ENCODE measurements around the gene FGD5.

FGD5 gene

DNA sequence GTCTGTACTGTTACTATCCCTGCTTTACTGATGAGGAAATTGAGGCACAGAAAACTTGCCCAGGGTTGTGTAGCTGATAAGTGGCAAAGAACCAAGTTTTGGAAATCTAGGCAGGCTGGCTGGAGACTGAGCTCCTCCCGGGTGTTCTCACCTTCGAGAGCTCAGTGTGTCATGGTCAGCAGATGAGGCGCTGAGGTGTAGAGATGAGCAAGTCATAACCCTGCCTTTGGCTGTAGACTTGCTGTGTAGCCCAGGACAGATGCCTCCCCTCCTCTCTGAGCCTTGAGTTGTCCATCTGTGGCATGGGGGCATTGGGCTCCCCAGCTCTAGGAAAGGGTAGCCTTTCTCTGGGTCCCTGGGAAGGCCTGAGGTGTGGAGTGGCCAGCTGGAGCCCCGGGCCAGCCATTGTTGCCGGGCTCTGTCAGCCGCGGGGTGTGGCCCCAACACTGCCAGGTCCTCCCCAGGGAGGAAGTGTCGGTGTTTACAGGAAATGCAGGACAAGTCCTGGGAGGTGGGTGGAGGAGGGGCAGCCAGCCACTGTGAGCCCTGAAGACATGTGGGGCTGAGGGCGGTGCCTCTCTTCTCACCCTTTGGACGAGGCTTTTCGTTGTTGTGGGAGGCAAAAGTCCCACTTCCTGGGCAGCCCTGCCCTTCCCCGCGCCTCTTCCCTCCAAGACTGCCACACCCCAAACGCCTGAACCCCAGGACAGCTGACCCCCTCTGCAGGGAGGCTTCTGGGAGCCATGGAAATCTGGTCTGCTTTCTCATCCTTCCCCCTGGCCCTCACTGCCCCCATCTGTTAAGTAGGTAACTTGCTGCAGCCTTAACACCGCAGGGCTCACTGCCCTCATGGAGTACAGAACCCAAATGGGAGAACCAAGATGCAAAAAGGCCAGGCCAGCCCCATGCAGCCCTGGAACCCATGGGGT lies 29.1 kb downstream of the FGD5 start:
- no peak for DNase-seq

DNA sequence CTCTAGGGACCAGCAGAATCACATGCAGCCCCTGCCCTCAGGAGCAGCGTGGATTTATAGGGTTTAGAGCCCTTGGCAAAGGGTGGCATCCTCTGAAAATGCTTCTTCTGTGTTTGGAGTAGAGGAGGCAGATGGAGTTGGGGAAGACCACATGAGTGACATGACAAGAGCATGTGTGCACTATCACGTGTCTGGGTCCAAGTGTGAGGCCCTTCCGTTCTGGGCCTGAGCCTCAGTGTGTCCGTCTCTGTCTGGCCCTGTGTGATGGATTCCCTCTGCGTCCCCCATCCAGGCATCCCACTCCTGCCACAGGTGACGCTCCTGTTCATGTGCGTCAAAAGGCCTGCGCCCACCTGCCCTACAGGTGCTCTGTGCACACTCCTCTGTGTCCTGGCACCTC lies 30.1 kb downstream of the FGD5 start:
- DNase-seq, result no peak

DNA sequence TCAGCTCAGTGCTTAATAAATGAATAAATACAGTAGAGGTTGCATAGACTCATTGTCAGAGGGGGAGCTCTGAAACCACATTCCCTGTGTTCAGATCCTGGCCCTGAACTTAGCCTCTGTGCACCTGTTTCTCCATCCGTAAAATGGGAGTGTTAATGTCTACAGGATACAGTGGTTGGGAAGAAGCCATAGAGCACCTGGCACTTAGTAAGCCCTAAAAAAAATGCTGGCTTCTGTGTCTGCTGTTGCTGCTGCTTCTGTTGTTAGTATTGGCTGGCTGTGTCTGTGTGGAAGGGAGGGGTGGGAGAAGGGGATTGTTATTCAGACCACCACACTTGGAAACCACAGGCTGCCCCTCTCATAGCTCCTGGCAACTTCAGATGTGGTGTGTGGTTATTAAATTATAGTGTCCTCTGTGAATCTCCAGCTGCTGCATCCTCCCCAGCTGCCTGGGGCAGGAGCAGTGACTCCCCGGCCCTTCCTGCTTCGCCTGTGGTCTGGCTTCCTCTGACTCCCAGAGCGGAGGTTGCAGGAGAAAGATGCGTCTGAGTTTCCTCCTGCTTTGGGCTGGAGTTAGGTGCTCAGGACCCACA lies 31.0 kb downstream of the FGD5 start:
- no peak for DNase-seq

DNA sequence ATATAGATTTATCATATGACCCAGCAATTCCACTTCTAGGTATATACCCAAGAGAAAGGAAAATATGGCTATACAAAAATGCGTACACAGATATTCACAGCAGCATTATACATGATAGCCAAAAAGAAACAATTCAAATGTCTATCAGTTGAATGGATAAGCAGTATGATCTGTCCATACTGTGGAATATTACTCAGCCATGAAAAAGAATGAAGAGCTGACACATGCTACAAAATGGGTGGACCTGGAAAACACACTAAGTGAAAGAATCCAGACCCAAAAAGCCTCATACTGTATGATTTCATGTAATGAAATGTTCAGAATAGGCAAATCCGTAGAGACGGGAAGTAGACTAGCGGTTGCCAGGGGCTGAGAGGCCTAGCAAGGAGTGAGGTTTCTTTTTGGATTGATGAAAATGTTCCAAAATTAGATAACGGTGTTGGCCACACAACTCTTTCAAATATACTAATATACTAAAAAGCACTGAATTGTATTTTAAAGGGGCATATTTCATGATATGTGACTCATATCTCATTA lies 33.4 kb downstream of the FGD5 start:
- DNase-seq, result no peak

DNA sequence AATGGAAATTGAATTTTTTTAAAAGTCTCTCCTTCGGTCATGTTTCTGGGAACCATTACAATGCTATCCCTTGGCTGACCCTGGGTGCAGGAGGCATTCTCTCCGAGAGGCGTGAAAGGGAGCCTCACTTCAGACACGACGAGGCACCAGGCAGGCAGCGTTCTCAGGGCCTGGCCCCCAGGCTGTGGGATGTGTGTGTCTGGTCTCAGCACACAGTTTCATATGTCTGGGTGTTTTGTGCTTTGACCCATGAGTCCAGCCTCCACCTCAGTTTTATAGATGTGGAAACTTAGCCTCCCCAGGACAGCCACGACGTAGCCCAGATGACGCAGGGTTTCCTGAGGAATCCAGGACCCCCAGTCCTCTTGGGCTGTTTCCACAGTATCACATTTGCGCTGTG lies 34.0 kb downstream of the FGD5 start:
- DNase-seq, result no peak

DNA sequence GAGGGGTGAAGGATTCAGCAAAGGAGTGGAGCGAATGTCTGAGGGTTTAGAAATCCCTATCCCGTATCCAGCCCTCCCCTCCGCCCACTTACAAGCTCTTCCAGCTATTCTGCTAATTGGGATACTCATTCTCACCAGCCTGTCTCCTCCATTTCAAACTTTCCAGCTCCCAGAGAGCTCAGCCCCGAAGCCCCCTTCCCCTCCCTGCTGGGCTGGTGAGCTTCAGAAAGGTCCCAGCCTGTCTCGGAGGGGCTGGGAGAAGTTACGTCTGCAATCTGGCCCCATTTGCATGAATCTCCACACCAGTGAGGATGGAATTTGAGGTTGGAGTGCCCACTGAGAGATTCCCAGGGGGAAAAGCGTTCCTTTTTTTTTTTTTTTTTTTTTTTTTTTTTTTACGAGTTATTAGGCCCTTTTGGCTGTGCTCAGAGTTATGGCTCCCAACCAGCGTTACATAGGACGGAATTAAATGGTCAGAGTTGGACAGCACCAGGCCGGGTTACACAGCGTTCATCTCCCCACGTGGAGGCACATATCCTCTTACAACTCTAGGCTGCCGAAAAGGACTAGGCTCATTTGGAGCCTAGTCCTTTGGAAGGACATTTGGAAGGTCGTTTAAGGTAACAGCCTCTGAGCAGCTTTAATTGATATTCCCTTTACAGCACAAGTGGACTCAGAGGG lies 34.6 kb downstream of the FGD5 start:
- DNase-seq, result no peak

DNA sequence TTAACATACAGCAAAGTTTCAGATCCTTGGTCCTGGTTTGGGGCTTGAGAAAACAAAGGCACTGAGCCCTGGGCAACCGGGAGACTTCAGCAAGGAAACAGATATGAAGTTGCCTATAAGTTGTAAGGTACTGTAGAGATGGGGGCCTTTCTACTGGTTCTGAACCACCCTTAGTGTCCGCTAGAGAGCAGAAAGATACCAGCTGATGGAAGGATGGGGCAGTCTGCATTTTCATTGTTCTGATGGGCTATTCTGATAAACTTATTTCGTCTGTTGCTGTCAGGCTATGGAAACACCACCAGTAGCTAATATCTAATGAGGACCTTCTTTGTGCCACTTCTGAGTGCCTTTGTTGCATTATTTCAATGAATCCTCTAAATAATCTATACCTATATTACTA lies 38.7 kb downstream of the FGD5 start:
- no peak for DNase-seq

DNA sequence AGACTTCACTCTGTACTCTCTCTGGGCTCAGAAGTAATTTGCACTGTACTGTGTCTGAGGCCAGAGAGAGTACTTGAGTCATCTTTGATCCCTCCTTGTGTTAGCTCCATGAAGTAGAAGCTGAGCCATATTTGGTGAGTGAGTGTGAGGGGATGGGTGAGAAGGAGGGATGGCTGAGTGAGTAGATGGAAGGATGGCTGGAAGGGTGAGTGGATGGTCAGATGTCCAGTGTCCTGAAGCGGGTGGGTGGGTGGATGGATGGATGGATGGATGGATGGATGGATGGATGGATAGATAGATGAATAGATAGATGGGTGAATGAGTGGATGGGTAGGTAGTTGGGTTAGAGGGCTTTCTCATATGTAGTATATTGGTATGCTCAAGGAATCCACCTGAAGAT lies 39.3 kb downstream of the FGD5 start:
- no peak for DNase-seq

DNA sequence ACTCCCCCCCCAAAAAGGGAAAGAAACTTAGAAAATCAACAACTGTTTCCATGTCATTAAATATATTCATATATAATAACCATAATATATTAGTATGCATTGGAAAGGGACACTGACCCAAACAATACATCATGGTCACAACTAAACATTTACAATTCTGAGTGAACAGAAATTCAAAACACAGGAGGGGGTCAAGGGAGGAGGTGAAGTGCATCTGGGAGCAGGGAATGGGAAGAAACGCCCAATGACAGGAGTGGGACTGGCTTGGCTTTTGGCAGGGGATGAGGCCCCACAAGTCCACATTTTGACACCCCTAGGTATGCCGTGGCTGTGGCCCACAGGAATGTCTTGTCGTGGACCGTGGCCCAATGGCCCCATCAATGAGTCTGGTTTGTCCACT lies 41.1 kb downstream of the FGD5 start:
- no peak for DNase-seq

DNA sequence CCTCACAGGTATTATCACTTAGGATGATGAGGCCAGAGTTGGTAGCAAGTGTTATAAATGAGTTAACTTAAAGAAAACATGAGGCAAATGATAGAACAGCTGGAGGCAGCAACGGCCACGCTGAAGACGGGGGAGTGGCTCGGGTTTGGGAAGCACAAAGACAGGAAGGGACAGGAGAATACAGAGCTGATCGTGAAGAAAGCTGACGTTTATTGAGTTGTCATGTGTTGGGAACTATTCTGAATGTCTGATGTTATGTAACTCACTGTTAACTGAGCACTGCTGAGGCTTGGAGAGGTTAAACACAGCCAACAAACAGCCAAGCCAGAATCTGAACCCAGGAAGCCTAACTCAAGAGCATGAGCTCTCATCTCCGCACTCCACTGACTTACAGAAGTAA lies 42.3 kb downstream of the FGD5 start:
- DNase-seq, result no peak

DNA sequence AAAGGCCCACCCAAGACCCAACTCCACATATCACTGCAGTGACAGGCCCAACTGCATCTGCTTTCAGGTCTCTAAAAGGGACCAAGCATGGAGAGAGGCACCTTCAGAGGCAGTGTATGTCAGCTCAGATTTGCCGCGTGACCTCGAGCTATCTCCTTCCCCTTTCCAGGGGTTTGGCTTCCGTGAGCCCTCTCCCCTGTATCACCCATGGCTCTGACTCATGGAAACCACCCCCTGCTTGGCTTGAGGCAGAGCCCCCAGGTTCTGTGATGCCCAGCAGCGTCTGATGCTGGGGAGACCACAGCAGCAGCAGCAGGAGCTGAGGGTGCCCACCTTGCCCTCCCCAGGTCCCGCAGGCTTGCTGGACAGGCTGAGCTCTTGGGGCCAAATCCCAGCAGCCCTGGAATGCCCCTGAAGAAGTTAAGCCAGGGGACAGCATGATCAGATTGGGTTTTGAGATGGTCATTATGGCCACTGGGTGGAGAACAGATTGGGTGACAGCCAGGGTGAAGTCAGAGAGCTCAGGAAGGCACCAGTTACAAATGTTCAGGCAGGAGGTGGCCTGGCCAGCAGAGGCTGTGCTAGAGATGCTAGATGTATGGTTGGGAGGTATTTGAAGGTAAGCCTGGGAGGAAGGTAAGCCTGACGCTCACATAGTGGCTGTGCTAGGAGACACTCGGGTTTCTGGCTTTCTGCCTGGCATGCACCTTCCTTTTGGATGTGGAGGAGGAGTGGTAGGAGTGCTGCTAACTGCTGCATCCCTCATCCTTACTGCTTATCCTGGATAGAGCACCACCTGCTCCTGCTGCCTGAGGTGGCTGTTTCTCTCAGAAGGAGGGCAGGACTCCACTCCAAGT lies 42.9 kb downstream of the FGD5 start:
- DNase-seq, result no peak

DNA sequence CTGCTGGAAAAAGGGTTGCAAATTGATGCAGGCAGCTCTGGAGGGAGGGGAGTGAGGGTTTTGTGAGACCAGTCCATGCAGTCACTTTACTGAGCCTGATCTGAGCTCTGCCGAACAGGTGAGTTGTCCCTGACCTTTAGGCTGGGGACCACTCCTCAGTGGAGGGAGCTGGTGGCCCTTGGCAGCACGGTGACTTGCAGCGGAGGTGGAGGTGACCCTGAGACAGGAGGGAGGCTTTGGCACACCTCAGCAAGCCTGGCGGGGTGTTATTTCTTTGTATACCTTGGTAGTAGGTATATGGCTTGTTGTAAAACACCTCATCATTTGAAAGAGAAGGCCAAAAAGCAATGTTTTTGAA lies 43.5 kb downstream of the FGD5 start:
- no peak for DNase-seq

DNA sequence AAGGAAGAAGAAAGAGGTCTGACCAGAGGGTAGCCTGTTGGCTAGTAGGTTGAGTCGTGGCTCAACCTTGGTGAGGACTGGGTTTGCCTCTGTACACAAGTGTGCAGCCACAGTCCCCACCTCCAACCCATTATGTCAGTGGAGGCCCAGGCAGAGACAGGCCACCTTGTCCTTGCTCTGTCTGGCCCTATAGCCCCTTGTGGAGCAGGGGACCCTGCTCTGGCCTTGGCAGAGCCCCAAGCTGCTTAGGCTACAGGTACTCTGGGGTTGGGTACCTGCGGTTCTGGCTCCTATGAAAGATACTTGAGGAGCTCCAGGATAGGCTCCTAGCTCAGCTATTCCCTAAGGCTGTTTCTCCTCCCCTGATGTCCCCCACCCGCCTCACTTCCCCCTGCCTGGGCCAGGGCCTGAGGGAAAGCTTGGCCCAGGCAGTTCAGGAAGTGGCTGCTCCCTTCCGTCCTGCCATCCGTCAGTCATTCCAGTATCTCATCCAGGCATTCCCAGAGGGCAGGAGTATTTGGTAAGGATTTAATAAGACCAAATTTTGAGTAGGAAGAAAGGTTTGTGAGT lies 44.0 kb downstream of the FGD5 start:
- DNase-seq, result no peak

DNA sequence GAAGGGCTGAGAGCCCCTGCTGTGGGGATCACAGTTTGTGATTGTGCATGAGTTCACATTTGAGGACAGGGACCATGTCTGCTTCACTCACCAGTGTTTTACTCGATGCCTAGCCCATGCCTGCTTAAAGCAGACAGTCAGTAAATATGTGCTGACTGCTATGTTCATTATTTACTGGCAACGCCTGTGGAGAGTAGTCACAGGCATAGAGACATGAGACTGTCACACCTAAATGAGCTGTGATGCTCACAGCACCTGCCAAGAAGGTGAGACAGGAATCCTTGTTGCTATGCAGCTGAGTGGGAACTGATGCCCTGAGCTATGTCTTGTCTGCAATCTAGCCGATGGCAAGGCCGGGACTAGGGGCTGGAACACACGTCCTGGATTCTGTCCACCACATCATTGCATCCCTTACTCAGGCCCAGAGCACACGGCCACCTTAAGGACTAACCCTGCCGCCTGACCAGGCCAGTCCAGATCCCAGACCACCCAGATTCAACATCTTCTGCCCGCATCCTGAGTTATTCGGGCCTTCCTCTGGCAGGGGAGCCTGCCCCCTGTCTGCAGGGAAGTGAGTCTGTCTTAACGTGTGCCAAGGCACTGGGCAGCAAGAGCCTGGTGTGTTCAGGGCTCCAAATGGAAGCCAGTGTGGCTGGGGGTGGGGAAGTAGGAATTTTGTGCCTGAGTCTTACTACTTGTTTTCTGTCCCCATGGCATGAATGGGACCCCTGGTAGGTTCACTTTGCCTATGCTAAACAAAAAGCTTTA lies 44.8 kb downstream of the FGD5 start:
- DNase-seq, result no peak

DNA sequence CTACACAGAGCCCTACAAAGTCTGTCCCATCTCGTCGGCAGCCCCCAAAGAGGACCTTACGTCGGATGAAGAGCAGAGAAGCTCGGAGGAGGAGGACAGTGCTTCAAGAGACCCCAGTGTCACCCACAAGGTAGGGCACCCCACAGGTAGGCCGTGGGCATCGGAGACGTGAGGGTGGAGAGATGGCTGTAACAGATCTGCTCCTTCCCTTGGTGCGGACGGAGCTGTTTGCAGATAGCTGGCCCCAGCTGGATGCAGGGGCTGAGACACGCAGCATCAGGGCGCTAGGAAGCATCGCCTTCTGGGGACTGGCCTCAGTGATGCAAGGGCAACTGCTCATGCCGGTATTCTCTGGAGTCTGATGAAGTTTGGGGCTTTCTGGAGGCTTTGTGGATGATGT lies 45.4 kb downstream of the FGD5 start:
- no peak for DNase-seq

DNA sequence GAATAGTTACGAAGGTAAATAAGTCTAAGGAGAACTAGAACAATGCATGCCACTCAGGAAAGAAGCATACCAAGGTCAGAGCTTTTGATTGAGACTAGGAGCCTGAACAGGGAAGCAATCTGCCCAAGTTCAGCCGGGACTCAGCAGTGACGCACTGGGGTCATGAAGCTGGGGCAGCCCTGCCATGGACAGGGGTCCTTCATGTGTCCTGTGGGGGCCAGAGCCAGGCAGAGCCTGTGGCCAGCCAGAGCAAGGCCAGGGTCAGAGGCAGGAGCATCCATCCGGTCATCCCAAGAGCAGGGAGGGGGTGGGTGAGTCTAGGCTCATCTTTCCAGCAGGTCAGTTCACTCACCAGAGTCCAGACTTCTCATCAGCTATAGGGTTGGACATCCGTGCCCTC lies 47.9 kb downstream of the FGD5 start:
- no peak for DNase-seq

DNA sequence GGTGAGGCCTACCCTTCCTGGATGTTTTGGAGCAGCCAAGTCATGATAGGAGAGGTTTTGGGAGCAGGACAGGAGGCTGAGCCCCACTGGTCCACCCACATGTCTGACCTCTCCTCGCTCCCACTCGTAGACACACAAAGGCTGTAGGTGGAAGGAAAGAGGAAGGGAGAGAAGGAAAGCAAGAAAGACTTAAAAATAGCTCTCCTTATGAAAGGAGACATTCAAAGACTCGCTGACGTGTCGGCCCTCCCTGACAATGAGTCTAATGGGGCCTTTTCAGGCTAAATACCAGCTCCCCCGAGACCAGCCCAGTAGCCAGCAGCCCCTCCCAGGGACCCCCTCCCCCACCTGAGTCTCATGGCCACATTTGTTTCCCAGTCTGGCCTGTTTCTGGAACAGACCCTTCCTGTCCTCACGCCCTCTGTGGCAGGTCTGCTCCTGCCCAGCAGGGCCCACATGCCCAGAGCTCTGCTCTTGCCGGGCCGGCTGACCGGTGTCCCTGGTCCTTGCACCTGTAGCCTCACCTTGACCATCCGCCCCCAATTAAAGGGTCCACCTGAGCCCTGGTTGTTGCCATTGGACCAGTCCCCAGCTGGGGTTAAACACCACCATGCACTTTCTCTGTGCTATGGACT lies 49.3 kb downstream of the FGD5 start:
- DNase-seq, result no peak

DNA sequence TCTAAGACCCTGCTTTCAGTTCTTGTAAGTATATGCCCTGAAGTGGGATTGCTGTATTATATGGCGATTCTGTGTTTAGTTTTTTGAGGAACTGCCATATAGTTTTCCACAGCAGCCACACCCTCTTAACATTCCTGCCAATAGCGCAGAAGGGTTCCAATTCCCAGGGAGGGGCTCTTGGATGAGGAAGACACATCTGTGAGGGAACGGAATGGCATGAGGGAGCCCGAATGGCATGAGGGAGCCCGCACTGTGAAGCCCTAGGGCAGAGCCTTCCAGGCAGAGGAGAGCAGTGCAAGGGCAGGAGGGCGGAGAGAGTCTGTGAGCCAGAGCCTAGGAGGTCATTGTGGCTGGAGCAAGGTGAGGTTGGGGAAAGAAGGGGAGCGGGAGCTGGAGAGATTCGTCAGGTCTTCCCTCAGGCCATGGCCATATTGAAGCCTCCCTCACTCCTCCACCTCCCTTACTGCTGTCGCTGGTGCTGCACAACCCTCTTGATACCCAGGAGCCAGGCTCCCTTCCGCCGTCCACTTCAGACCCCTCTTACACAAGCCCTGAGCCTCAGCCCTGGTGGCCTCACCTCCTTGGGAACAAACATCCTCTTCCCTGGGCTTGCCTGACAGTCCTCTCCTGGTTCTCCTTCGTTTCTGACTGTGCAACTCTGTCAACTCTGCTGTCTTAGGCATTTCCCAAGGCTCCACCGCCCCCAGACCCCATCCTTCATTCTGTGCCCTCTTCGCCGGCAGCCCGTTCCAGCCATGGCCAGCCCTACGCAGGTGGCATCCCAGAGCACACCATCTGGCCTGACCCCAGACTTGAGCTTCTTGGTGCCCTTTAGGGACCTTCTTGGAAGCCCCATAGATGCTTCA lies 51.4 kb downstream of the FGD5 start:
- no peak for DNase-seq

DNA sequence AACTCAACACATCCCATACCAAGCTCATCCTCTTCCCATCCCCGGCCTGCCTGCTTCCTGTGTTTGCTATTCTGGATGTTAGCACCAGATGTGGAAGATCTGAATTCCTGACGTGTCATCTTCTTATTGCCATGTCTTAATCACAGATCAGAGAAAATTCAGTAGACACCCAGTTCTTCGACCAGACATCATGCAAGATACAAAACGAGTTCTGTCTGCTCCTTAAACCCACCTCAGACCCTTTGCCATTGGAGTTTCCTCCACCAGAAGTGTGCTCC lies 52.0 kb downstream of the FGD5 start:
- no peak for DNase-seq
